Stimulated activated naive CD4-positive, alpha-beta T cell treated with Interleukin-2 at 50 U/mL for 16 hours (primary cell): Measurements from ENCODE around the gene MAVS.
"Not testable (repeated sequence)": the region's sequence is repeated elsewhere in the genome, so short reads cannot be mapped to it uniquely, and the experiment has no call there.

Experiments used
- DNase-seq: peaks from one replicate; lab custom pipeline; 2025; lab: John Stamatoyannopoulos, UW

The MAVS gene

GRCh38 chr20:3854462-3854871 is 7.8 kb downstream of the MAVS start:
- DNase-seq = no peak

GRCh38 chr20:3857405-3857804 is 10.8 kb downstream of the MAVS start:
- no peak for DNase-seq

GRCh38 chr20:3858689-3859088 is 12.1 kb downstream of the MAVS start:
- no peak for DNase-seq

GRCh38 chr20:3861191-3861590 is 14.6 kb downstream of the MAVS start:
- DNase-seq = no peak

- no peak for DNase-seq
Measured at GRCh38 chr20:3862333-3862732, 15.7 kb downstream of the MAVS start.

- no peak for DNase-seq
Measured at GRCh38 chr20:3863317-3863716, 16.7 kb downstream of the MAVS start.

- no peak for DNase-seq
Measured at GRCh38 chr20:3864518-3864917, 17.9 kb downstream of the MAVS start.

GRCh38 chr20:3865152-3865886 is 18.7 kb downstream of the MAVS start:
- DNase-seq = no peak

- no peak for DNase-seq
Measured at GRCh38 chr20:3865887-3866407, 19.3 kb downstream of the MAVS start.

GRCh38 chr20:3866464-3866863 is 19.8 kb downstream of the MAVS start:
- DNase-seq = no peak

GRCh38 chr20:3867802-3868201 is 21.2 kb downstream of the MAVS start:
- DNase-seq = no peak

- DNase-seq = no peak
Measured at GRCh38 chr20:3869839-3870634, 23.4 kb downstream of the MAVS start.

- DNase-seq = no peak
Measured at GRCh38 chr20:3871550-3872265, 25.1 kb downstream of the MAVS start.

- no peak for DNase-seq
Measured at GRCh38 chr20:3873507-3873906, 26.9 kb downstream of the MAVS start.

- DNase-seq = no peak
Measured at GRCh38 chr20:3874194-3874844, 27.7 kb downstream of the MAVS start.

GRCh38 chr20:3875378-3875974 is 28.8 kb downstream of the MAVS start:
- no peak for DNase-seq

GRCh38 chr20:3876000-3876399 is 29.4 kb downstream of the MAVS start:
- DNase-seq = no peak

- no peak for DNase-seq
Measured at GRCh38 chr20:3876676-3877075, 30.0 kb downstream of the MAVS start.

- DNase-seq = not testable (repeated sequence)
Measured at GRCh38 chr20:3878921-3879274, 32.3 kb downstream of the MAVS start.

GRCh38 chr20:3885715-3886114 is 39.1 kb downstream of the MAVS start:
- DNase-seq = no peak

GRCh38 chr20:3887876-3888620 is 41.4 kb downstream of the MAVS start:
- DNase-seq = no peak
